ENCODE results near the gene ZNF669.

GRCh38 chr1:247078258-247079140 lies 25.7 kb downstream of the ZNF669 start, which contains the start of gene ZNF670:
- no peak for TF ChIP-seq CTCF (IDR thresholded peaks at IDR 0.05)
- TF ChIP-seq POLR2A (IDR thresholded peaks at IDR 0.05) = peak; percentile 24
- TF ChIP-seq EP300 (IDR thresholded peaks at IDR 0.05) = no peak
